Measurements from ENCODE around the gene GTPBP2. TPM values are rescaled to one million over a fixed set of nuclear protein-coding genes. Genes with fewer than 3 reads are reported as not detected.

GTPBP2 gene
- total and polyA plus RNA-seq, 2 of the 8 experiments (the other 6 are each of a cell fraction or from before 2014, with no cell fraction given) = 58.3 to 86.1 TPM

- H3K4me3 ChIP-seq (ENCODE audit: extremely low read depth in 1 of 4, insufficient read depth in 2 of 4, low read depth in 3 of 4, low read length in 4 of 4) = no peak overlapping the region
- FAIRE-seq (no peak), DNase-seq (ENCODE audit: low read depth in 1 of 2, low spot score in 2 of 2) (no peak)
- H3K79me1 ChIP-seq (ENCODE audit: low read depth, low read length) = no peaks in the 10 kb centered on the region
- no peaks in the 10 kb centered on the region for H3K23me2 ChIP-seq (ENCODE audit: low read depth, low read length)
- H2BK120ac ChIP-seq (replicated peaks; ENCODE audit: low read depth, low read length) = no peak overlapping the region
- no peak overlapping the region for H2BK15ac ChIP-seq (ENCODE audit: low read length)
- no peak overlapping the region for H4K91ac ChIP-seq (replicated peaks; ENCODE audit: insufficient read length, low read length)
- H3K27me3 ChIP-seq (replicated peaks in 1 of 4; ENCODE audit: control insufficient read depth in 3 of 4, extremely low read depth in 1 of 4, insufficient read depth in 3 of 4, low read length in 3 of 4) = no peaks in the 10 kb centered on the region
- no peak overlapping the region for H2BK5ac ChIP-seq (ENCODE audit: low read depth, low read length)
- no peak overlapping the region for H4K8ac ChIP-seq (ENCODE audit: extremely low read depth, insufficient read depth, low read length)
- H3K56ac ChIP-seq (replicated peaks; ENCODE audit: insufficient read length, low read depth, low read length) = no peak overlapping the region
- no peak overlapping the region for H3K4me2 ChIP-seq (ENCODE audit: insufficient read depth in 1 of 2, low read depth in 2 of 2, low read length in 2 of 2)
- no peak overlapping the region for H3K9ac ChIP-seq (replicated peaks in 1 of 4; ENCODE audit: extremely low read depth in 1 of 4, low read depth in 3 of 4, low read length in 3 of 4)
- H3K4ac ChIP-seq (replicated peaks; ENCODE audit: insufficient read length, low read depth, low read length) = no peak overlapping the region
- H3K27ac ChIP-seq (ENCODE audit: low read depth, low read length) = no peak overlapping the region
- CTCF ChIA-PET (ENCODE audit: partially characterized antibody) = interaction anchor here (0.9 to 3.2 kb wide), 4 partner anchors 8 to 427 kb away, joined by 3 to 20 read pairs (median 4); no protein-coding TSS in a partner anchor
- H3K18ac ChIP-seq (ENCODE audit: extremely low read depth, low read length) = no peak overlapping the region
- no peak overlapping the region for H3K14ac ChIP-seq (ENCODE audit: insufficient read length)
- TF ChIP-seq SIN3A (conservative IDR thresholded peaks at IDR 0.05 in 1 of 2, IDR thresholded peaks at IDR 0.05 in 1 of 2; ENCODE audit: low read depth in 1 of 2, low read length in 2 of 2) (no peak), SIRT6 (IDR thresholded peaks at IDR 0.05; ENCODE audit: low read length) (no peak), CBX5 (IDR thresholded peaks at IDR 0.05; ENCODE audit: low read depth, low read length) (no peak), RAD21 (IDR thresholded peaks at IDR 0.05 in 1 of 2, conservative IDR thresholded peaks at IDR 0.05 in 1 of 2; ENCODE audit: low read depth in 2 of 2, low read length in 2 of 2) (no peak), ATF3 (IDR thresholded peaks at IDR 0.05; ENCODE audit: insufficient read depth, low read depth, low read length) (no peak), CREB1 (IDR thresholded peaks at IDR 0.05) (no peak), YY1 (IDR thresholded peaks at IDR 0.05; ENCODE audit: low read depth, low read length) (no peak)
- no peak overlapping the region for H3K23ac ChIP-seq (ENCODE audit: insufficient read length)
- H4K20me1 ChIP-seq (replicated peaks in 1 of 2; ENCODE audit: control insufficient read depth in 1 of 2, insufficient read depth in 2 of 2, low read length in 2 of 2) = no peaks in the 10 kb centered on the region
- H2BK20ac ChIP-seq (ENCODE audit: low read length) = no peak overlapping the region
- POLR2A ChIA-PET (ENCODE audit: partially characterized antibody) = interaction anchor here (0.7 to 2.5 kb wide), 2 partner anchors 11 to 28 kb away, joined by 3 to 9 read pairs; partner anchors contain the start of gene GTPBP2
- no peak overlapping the region for H2AK5ac ChIP-seq (ENCODE audit: low read depth, low read length)
- WGBS, 2 experiments (ENCODE audit: extremely low coverage in 1 of 2, insufficient coverage in 1 of 2, insufficient read length in 1 of 2, insufficient replicate concordance in 2 of 2, low coverage in 1 of 2, low lambda C conversion rate in 2 of 2, missing lambda C conversion rate in 1 of 2) = 95% methylated on average over 6 of the region's 9 CpGs; no CpG with 5 or more reads in 1 of the 2 experiments
- H3K36me3 ChIP-seq (ENCODE audit: control insufficient read depth in 2 of 4, insufficient read depth in 4 of 4, low read length in 3 of 4) = no peaks in the 10 kb centered on the region
- H3K79me2 ChIP-seq (ENCODE audit: control insufficient read depth in 1 of 2, insufficient read depth in 2 of 2, low read length in 2 of 2) = no peaks in the 10 kb centered on the region
- peaks cover 0 to 4% (median 1%) of the 10 kb centered on the region in 4 experiments; a peak in 2 of 7 replicates for H3K4me1 ChIP-seq (replicated peaks in 1 of 4; ENCODE audit: control insufficient read depth in 3 of 4, insufficient read depth in 4 of 4, low read length in 3 of 4)
- H4K5ac ChIP-seq (ENCODE audit: insufficient read length, low read depth, low read length) = no peak overlapping the region
- H2BK12ac ChIP-seq (ENCODE audit: low read depth, low read length) = no peak overlapping the region
- H2AFZ ChIP-seq (ENCODE audit: low read length) = no peak overlapping the region
- H3K9me3 ChIP-seq (ENCODE audit: insufficient read depth in 2 of 2, low read depth in 1 of 2, low read length in 1 of 2) = peaks cover 0 to 2% of the 10 kb centered on the region in 2 experiments; a peak in 1 of 4 replicates
Observed at GRCh38 chr6:43658161-43658560, 29.1 kb upstream of the GTPBP2 start.
